GM19351 (cell line): ENCODE measurements around the gene TFDP3.

Experiments
- ATAC-seq: cut with Tn5 transposase; IDR thresholded peaks from one replicate; pipeline ENCODE4 v1.9.1; 2021; ENCODE audit warnings: mild to moderate bottlenecking, moderate library complexity; ENCODE audit not compliant: unreplicated experiment

Gene TFDP3

DNA sequence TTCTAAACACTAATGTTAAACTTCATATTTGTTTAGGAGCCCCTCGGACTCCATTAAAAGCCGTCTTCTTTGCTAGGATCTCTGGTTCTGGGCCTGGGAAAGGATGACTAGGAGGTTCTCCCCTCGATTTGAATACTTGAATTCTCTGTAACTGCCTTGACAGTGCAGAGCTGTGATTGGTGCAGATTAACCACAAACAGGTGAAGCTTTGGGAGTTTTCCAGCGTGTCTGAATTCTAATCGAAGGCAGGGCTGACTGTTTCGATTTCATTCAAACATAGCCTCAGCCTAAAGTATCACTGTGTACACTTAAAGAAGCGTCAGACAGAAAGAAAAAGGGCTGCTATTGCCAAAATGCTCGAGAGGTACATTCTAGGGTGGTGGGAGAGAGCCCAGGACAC is 29.0 kb downstream of the TFDP3 start:
- no peak for ATAC-seq

DNA sequence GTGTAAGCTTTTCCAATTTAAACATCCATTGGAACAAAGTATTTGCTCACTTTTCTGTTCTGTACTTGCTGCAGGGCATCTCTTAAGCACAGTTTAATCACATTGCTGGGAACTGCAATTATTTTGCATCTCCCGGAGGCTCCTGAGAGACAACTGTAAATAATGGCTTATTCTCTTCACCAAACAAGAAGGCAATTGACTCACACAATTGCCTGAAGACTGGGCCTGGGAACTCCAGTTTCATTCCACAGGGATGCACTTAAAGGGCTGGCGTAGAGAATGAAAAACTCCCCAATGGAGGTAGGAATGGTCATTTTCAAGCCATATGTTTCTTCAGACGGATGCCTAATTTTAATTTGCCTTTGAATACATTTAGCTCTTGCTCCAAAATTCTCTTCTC is 29.5 kb downstream of the TFDP3 start:
- ATAC-seq, result no peak

DNA sequence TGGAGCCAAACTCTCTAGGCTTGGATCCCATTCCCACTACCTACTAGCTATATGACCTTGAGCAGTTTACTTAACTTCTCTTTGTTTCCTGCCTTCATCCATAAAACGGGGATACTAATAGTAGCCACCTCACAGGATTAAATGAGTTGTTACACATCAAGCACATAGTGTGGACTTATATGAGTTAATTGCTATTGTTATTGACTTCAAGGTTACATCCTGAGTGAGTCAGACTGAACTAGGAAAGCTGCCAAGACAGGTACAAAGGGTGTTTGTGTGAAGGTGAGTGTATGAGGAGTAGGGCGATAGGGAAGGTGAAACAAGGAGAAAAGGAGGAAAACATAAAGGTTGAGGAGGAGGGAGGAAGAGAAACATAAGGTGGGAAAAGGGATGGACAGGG is 32.2 kb downstream of the TFDP3 start:
- no peak for ATAC-seq

DNA sequence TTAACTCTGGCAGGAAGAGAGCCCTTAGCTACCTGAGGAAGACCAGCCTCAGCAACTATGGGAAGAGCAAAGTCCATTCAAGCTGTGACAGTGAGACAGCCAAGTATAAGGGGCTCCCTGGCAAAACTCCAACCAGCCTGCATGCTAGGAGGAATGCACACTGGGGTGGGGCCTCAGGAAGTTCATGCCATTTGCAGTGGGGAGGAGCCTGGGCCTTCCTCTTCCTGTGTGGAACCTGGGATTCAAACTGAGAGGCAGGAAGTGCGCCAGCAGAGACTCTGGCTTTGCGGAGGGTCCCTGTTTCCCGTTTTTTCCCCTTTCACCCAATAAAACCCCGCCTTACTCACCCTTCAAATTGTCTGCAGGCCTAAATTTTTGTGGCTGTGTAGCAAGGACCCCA is 33.0 kb downstream of the TFDP3 start:
- no peak for ATAC-seq

GRCh38 chrX:133183806-133184205 is 34.3 kb downstream of the TFDP3 start:
- ATAC-seq, result no peak

DNA sequence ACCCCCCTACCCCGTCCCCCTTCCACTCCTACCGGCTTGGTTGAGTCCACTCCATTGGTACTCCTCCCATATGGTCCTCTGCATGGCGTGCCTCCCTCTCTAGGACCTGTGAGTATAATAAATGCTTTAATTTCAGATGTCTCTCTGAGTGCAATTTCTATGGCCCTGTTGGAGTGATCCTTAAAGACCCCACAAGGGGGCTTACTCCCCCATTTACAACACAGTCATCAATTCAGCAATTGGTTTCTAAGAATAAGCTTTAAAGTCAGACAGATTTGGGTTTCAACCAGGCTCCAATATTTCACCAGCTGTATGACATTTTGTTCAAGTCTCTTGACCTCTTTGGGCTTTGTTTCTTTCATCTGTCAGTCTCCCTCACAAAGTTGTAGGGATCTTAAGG is 38.7 kb downstream of the TFDP3 start:
- no peak for ATAC-seq

GRCh38 chrX:133177202-133177601 is 41.0 kb downstream of the TFDP3 start:
- no peak for ATAC-seq

GRCh38 chrX:133175605-133176004 is 42.5 kb downstream of the TFDP3 start:
- ATAC-seq, result no peak

DNA sequence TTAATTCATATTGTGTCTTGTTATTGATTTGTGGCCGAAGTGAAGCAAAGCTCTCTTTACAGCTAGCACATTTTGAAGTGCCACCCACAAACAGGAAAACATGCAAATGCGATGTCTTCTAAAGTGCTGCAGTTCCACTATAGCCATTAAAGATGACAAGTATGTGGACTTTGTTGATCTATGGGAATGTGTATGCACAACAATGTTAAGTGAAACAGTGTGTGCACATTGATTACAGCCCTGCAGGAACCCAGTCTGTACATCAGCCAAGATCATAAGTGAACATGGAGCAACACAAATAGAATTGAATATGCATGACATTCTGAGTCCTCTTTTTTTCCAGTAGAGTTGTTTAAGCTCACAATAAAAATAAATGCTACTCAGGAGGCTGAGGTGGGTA is 43.0 kb downstream of the TFDP3 start:
- no peak for ATAC-seq

- ATAC-seq, result peak; percentile 84
Measured at GRCh38 chrX:133171962-133172708, 46.0 kb downstream of the TFDP3 start.
